Heart right ventricle (tissue), 16 donors: Measurements from ENCODE around the gene LRMDA. TPM values are rescaled to one million over a fixed set of nuclear protein-coding genes. Genes with fewer than 3 reads are reported as not detected.

Source experiments
- ATAC-seq, 8 donors: fragments of 200-7000 bp; cut with Tn5 transposase; one replicate each; pipeline ENCODE4 v1.9.1; 2020; ENCODE audit warnings: mild to moderate bottlenecking in 8 of 8, moderate library complexity in 8 of 8, moderate number of reproducible peaks in 1 of 8
- DNase-seq, 2 donors: peaks; one replicate each; pipeline ENCODE4 v3.0.0-alpha.2; 2020
- H3K27ac ChIP-seq, 10 donors: fragments of 200-600 bp; sonication (generic) in 2 of 10; one replicate each; pipeline versions ENCODE4 v1.5.0 to v1.8.0; 2020 to 2022; ENCODE audit warnings: mild to moderate bottlenecking in 3 of 10
- H3K27me3 ChIP-seq, 7 donors: fragments of 200-600 bp; one replicate each; pipeline ENCODE4 v1.8.0; 2021 to 2022; ENCODE audit warnings: mild to moderate bottlenecking in 2 of 7
- H3K36me3 ChIP-seq, 9 donors: fragments of 200-600 bp; sonication (generic) in 1 of 9; one replicate each; pipeline versions ENCODE4 v1.5.0 to v1.8.0; 2020 to 2022; ENCODE audit warnings: mild to moderate bottlenecking in 2 of 9
- H3K4me1 ChIP-seq, 9 donors: fragments of 200-600 bp; sonication (generic) in 1 of 9; one replicate each; pipeline versions ENCODE4 v1.5.0 to v1.8.0; 2020 to 2022; ENCODE audit warnings: mild to moderate bottlenecking in 4 of 9
- H3K4me3 ChIP-seq, 10 donors: fragments of 200-600 bp; sonication (generic) in 2 of 10; one replicate each; pipeline versions ENCODE4 v1.5.0 to v1.8.0; 2020 to 2022; ENCODE audit warnings: mild to moderate bottlenecking in 7 of 10, moderate library complexity in 2 of 10
- H3K9me3 ChIP-seq, 11 donors: fragments of 200-600 bp in 10 of 11; sonication (generic) in 2 of 11; one replicate each; pipeline versions ENCODE4 v1.5.0 to v1.8.0; 2013 to 2022; ENCODE audit warnings: mild to moderate bottlenecking in 2 of 11, control low read depth in 1 of 11, moderate library complexity in 1 of 11
- CTCF ChIP-seq, 9 donors: fragments of 200-600 bp; sonication (generic) in 2 of 9; IDR thresholded peaks; one replicate each; pipeline versions ENCODE4 v1.5.0 to v1.8.0; 2021 to 2022; ENCODE audit warnings: antibody characterized with exemption in 9 of 9, mild to moderate bottlenecking in 5 of 9, moderate library complexity in 1 of 9
- WGBS, 2 donors: extraction: QIAGEN DNeasy Blood & Tissue Kit; methylation state at CpG; one replicate each; pipeline ENCODE4 v1.1.7; 2013; ENCODE audit warnings: inconsistent platforms in 1 of 2; 5-methylcytosine and 5-hydroxymethylcytosine counted together
- intact Hi-C, 10 donors: fragments of 100-400 bp; cut with DNase I; formaldehyde crosslinking; loops; one replicate each; pipeline versions ENCODE4 v1.11.1 to v1.14.2; 2022
- polyA plus RNA-seq, 2 donors: library from polyadenylated mRNA; stranded (reverse); fragments of 200-250 nt; gene quantifications; one replicate each; pipeline ENCODE4 v1.2.3, GENCODE V29; 2013
- total RNA-seq, 10 donors: library from RNA; stranded (reverse); fragmentation: NEBNext Ultra II Directional in 3 of 10; extraction: Animal tissue kit (Norgen Biotek cat#: 25700) in 3 of 10; gene quantifications; one replicate each; pipeline versions ENCODE4 v1.2.1 to v1.2.4, GENCODE V29; 2021 to 2023
- donor health status: Arrhythmogenic right ventricular cardiomyopathy.
- donor health status: ischemic (EF 13 %, LVEDD 7.1; RV severe dilation, severe dysfunction).
- donor health status: healthy with polysubstance abuse.
- donor health status: DM: no; HTN: yes; CAD: no.
- donor health status: DM: no; HTN: no; CAD: no.
- donor health status: ischemic (EF 25% LVEDD 6.9; RV normal size, moderate dysfunction).
- donor health status: ischemic (EF 25% LVEDD 5.7; RV mildly dilated, moderate dysfunction).
- donor health status: healthy.
- donor health status: DM: yes; HTN: yes; CAD: no.
- donor health status: Ischemic cardiomyopathy.
- donor health status: ischemic (EF 35%, LVEDD 5.7; RV mildly dilated, moderate dysfunction).
- donor health status: nonischemic (EF 11% LVEDD 7.7; RV severe dilation, severe dysfunction).
- donor health status: DM: yes; HTN: yes; CAD: no.
- donor health status: PGD.
- donor health status: ischemic (EF 29% LVEDD 5.4; RV normal size, mild dysfunction).
- donor health status: nonischemic (EF 23%, LVEDD 6.1; RV moderate dilation, normal function).

LRMDA gene
- total and polyA plus RNA-seq, 12 donors: 4.0 to 59.8 (median 12.7) TPM

GRCh38 chr10:75980419-75981002 lies 549.1 kb downstream of the LRMDA start:
- Histone ChIP-seq H3K27me3 (no peaks in the 10 kb centered on the region), H3K36me3 (no peaks in the 10 kb centered on the region), H3K4me3 (no peak overlapping the region), H3K9me3 (no peaks in the 10 kb centered on the region), H3K27ac (no peak overlapping the region), H3K4me1 (no peaks in the 10 kb centered on the region)
- no peak for TF ChIP-seq CTCF (IDR thresholded peaks at IDR 0.05)
- intact Hi-C loops: no loop called here
- DNase-seq (no peak), ATAC-seq (no peak)
- WGBS, 2 donors: 91 to 92% methylated on average over 6 of the region's 6 CpGs

GRCh38 chr10:75982611-75983369 lies 551.4 kb downstream of the LRMDA start:
- ATAC-seq: no peak
- Histone ChIP-seq H3K4me1 (peaks cover 0 to 3% (median 0%) of the 10 kb centered on the region in 9 donors), H3K4me3 (no peak overlapping the region), H3K27ac (no peak overlapping the region), H3K27me3 (no peaks in the 10 kb centered on the region), H3K9me3 (no peaks in the 10 kb centered on the region), H3K36me3 (no peaks in the 10 kb centered on the region)
- no peak for TF ChIP-seq CTCF (IDR thresholded peaks at IDR 0.05)
- intact Hi-C loops: no loop called here
- DNase-seq: no peak
- WGBS, 2 donors: 79 to 81% methylated on average over 5 of the region's 5 CpGs

GRCh38 chr10:75984067-75984466 lies 552.6 kb downstream of the LRMDA start:
- Histone ChIP-seq H3K27me3 (no peaks in the 10 kb centered on the region), H3K4me3 (no peak overlapping the region), H3K4me1 (peaks cover 0 to 6% (median 0%) of the 10 kb centered on the region in 9 donors), H3K9me3 (no peaks in the 10 kb centered on the region), H3K36me3 (no peaks in the 10 kb centered on the region), H3K27ac (no peak overlapping the region)
- no peak for TF ChIP-seq CTCF (IDR thresholded peaks at IDR 0.05)
- no peak for DNase-seq
- WGBS, 2 donors: 87 to 90% methylated on average over 7 of the region's 7 CpGs
- ATAC-seq: no peak
- intact Hi-C loops: no loop called here

GRCh38 chr10:75987616-75988015 lies 556.2 kb downstream of the LRMDA start:
- no peak for TF ChIP-seq CTCF (IDR thresholded peaks at IDR 0.05)
- ATAC-seq (no peak), DNase-seq (no peak)
- Histone ChIP-seq H3K27me3 (no peaks in the 10 kb centered on the region), H3K27ac (no peak overlapping the region), H3K4me1 (peaks cover 0 to 6% (median 0%) of the 10 kb centered on the region in 9 donors), H3K9me3 (no peaks in the 10 kb centered on the region), H3K4me3 (no peak overlapping the region), H3K36me3 (no peaks in the 10 kb centered on the region)
- WGBS, 2 donors: 90 to 97% methylated on average over 1 of the region's 1 CpG
- intact Hi-C loops: no loop called here
